H9 (cell line): ENCODE results near the gene ZNF638. TPM values are rescaled to one million over a fixed set of nuclear protein-coding genes. Genes with fewer than 3 reads are reported as not detected.

Source experiments
- DNase-seq: peaks from one replicate; pipeline ENCODE4 v3.0.0-alpha.2; 2017
- H2AFZ ChIP-seq: one replicate; pipeline ENCODE4 v1.6.1; 2013; ENCODE audit warnings: mild to moderate bottlenecking, low read length, control low read depth, moderate library complexity
- H2AK5ac ChIP-seq: 2 replicates; pipeline ENCODE4 v1.6.1; 2013; ENCODE audit warnings: low read length, control low read depth, mixed read lengths; ENCODE audit not compliant: insufficient read length
- H2BK120ac ChIP-seq: one replicate; pipeline ENCODE4 v1.6.1; 2013; ENCODE audit warnings: low read depth, mild to moderate bottlenecking, low read length, control low read depth, inconsistent platforms; ENCODE audit not compliant: poor library complexity, severe bottlenecking
- H2BK12ac ChIP-seq: 2 replicates; pipeline ENCODE4 v1.6.1; 2013; ENCODE audit warnings: low read length, control low read depth, mixed read lengths, low read depth; ENCODE audit not compliant: insufficient read length
- H2BK15ac ChIP-seq: 2 replicates; pipeline ENCODE4 v1.6.1; 2013; ENCODE audit warnings: low read depth, low read length, control low read depth
- H2BK20ac ChIP-seq: one replicate; pipeline ENCODE4 v1.6.1; 2013; ENCODE audit warnings: low read depth, mild to moderate bottlenecking, low read length, control low read depth, inconsistent platforms; ENCODE audit not compliant: poor library complexity, severe bottlenecking
- H2BK5ac ChIP-seq: 2 replicates; pipeline ENCODE4 v1.6.1; 2013; ENCODE audit warnings: low read length, control low read depth, mixed read lengths; ENCODE audit not compliant: insufficient read length
- H3K14ac ChIP-seq: 2 replicates; pipeline ENCODE4 v1.6.1; 2013; ENCODE audit warnings: low read length, control low read depth; ENCODE audit not compliant: insufficient read depth
- H3K18ac ChIP-seq: 2 replicates; pipeline ENCODE4 v1.6.1; 2013; ENCODE audit warnings: low read depth, mild to moderate bottlenecking, mixed read lengths, low read length, control low read depth; ENCODE audit not compliant: insufficient read length
- H3K23ac ChIP-seq: 2 replicates; pipeline ENCODE4 v1.6.1; 2013; ENCODE audit warnings: low read length, control low read depth, mixed read lengths, low read depth; ENCODE audit not compliant: insufficient read length
- H3K23me2 ChIP-seq: 2 replicates; pipeline ENCODE4 v1.6.1; 2013; ENCODE audit warnings: low read depth, mild to moderate bottlenecking, mixed read lengths, low read length, control low read depth; ENCODE audit not compliant: insufficient read length, poor library complexity, severe bottlenecking
- H3K27ac ChIP-seq: 2 replicates; pipeline ENCODE4 v1.5.1; 2013; ENCODE audit warnings: low read length, control low read depth, mixed read lengths, low read depth; ENCODE audit not compliant: insufficient read length
- H3K27me3 ChIP-seq: 2 replicates; pipeline ENCODE4 v1.6.1; 2013; ENCODE audit warnings: low read length, control low read depth, inconsistent platforms; ENCODE audit not compliant: insufficient read depth
- H3K4ac ChIP-seq: 2 replicates; pipeline ENCODE4 v1.6.1; 2013; ENCODE audit warnings: low read depth, mild to moderate bottlenecking, control low read depth, inconsistent platforms, low read length, moderate library complexity
- H3K4me1 ChIP-seq: 2 replicates; pipeline ENCODE4 v1.6.1; 2013; ENCODE audit warnings: low read length, control low read depth, inconsistent platforms; ENCODE audit not compliant: insufficient read depth
- H3K4me2 ChIP-seq: 2 replicates; pipeline ENCODE4 v1.6.1; 2013; ENCODE audit warnings: low read length, control low read depth, mixed read lengths; ENCODE audit not compliant: insufficient read length, insufficient read depth
- H3K56ac ChIP-seq: 2 replicates; pipeline ENCODE4 v1.6.1; 2013; ENCODE audit warnings: low read depth, mild to moderate bottlenecking, mixed read lengths, low read length, control low read depth; ENCODE audit not compliant: insufficient read length
- H3K79me1 ChIP-seq: 2 replicates; pipeline ENCODE4 v1.6.1; 2013; ENCODE audit warnings: low read depth, mild to moderate bottlenecking, moderate library complexity, low read length, control low read depth, inconsistent platforms; ENCODE audit not compliant: insufficient read depth, poor library complexity, severe bottlenecking
- H3K79me2 ChIP-seq: 2 replicates; pipeline ENCODE4 v1.6.1; 2013; ENCODE audit warnings: low read length, control low read depth, inconsistent platforms; ENCODE audit not compliant: insufficient read depth
- H3K9ac ChIP-seq: 2 replicates; pipeline ENCODE4 v1.6.1; 2013; ENCODE audit warnings: low read length, control low read depth, mixed read lengths; ENCODE audit not compliant: insufficient read length; ENCODE audit errors: extremely low read depth
- H3K9me3 ChIP-seq: one replicate; pipeline ENCODE4 v1.6.1; 2013; ENCODE audit warnings: low read depth, low read length, inconsistent platforms; ENCODE audit not compliant: control insufficient read depth
- H3T11ph ChIP-seq: one replicate; pipeline ENCODE4 v1.6.1; 2013; ENCODE audit warnings: mild to moderate bottlenecking, low read length, control low read depth, inconsistent platforms
- H4K20me1 ChIP-seq: one replicate; pipeline ENCODE4 v1.6.1; 2013; ENCODE audit not compliant: control insufficient read depth, insufficient read length, insufficient read depth
- H4K5ac ChIP-seq: 2 replicates; pipeline ENCODE4 v1.6.1; 2013; ENCODE audit warnings: low read depth, mild to moderate bottlenecking, mixed read lengths, low read length, control low read depth; ENCODE audit not compliant: insufficient read length
- H4K8ac ChIP-seq: replicated peaks from 2 replicates; pipeline ENCODE4 v1.6.1; 2013; ENCODE audit warnings: low read length, control low read depth, mixed read lengths, low read depth; ENCODE audit not compliant: insufficient read length
- H4K91ac ChIP-seq: 2 replicates; pipeline ENCODE4 v1.6.1; 2013; ENCODE audit warnings: low read depth, mild to moderate bottlenecking, moderate library complexity, mixed read lengths, low read length, control low read depth; ENCODE audit not compliant: insufficient read length
- H3K27ac Mint-ChIP-seq, 3 experiments: 2 replicates in 2 of 3; 3 replicates in 1 of 3; pipeline ENCODE4 v1.8.0; 2020 to 2021; ENCODE audit warnings: mixed read lengths in 3 of 3, mild to moderate bottlenecking in 1 of 3, moderate library complexity in 1 of 3
- H3K27me3 Mint-ChIP-seq: 2 replicates; pipeline ENCODE4 v1.8.0; 2021; ENCODE audit warnings: low read depth, mild to moderate bottlenecking, moderate library complexity, mixed read lengths
- H3K36me3 Mint-ChIP-seq, 3 experiments: 2 replicates in 2 of 3; 3 replicates in 1 of 3; pipeline ENCODE4 v1.8.0; 2020 to 2021; ENCODE audit warnings: low read depth in 3 of 3, mixed read lengths in 3 of 3; ENCODE audit not compliant: insufficient read depth in 1 of 3
- H3K4me1 Mint-ChIP-seq, 2 experiments: 2 replicates each; pipeline ENCODE4 v1.8.0; 2020; ENCODE audit warnings: mixed read lengths in 2 of 2
- H3K4me3 Mint-ChIP-seq, 2 experiments: 2 replicates in 1 of 2; 3 replicates in 1 of 2; pipeline ENCODE4 v1.8.0; 2020 to 2021; ENCODE audit warnings: mild to moderate bottlenecking in 2 of 2, mixed read lengths in 2 of 2, moderate library complexity in 1 of 2
- H3K9me3 Mint-ChIP-seq, 2 experiments: 2 replicates in 1 of 2; 3 replicates in 1 of 2; pipeline ENCODE4 v1.8.0; 2020; ENCODE audit warnings: mild to moderate bottlenecking in 2 of 2, mixed read lengths in 2 of 2, moderate library complexity in 1 of 2
- CTCF ChIP-seq: fragments of 200-600 bp; sonication (generic); conservative IDR thresholded peaks from 3 replicates; pipeline ENCODE4 v1.8.0; 2021; ENCODE audit warnings: antibody characterized with exemption, mild to moderate bottlenecking
- WGBS: extraction: QIAGEN DNeasy Blood & Tissue Kit; methylation state at CpG from one replicate; pipeline ENCODE4 v1.1.7; 2013; ENCODE audit warnings: missing lambda C conversion rate, low lambda C conversion rate, mixed read lengths; ENCODE audit not compliant: insufficient read length; ENCODE audit errors: extremely low coverage; 5-methylcytosine and 5-hydroxymethylcytosine counted together
- total RNA-seq: library from RNA; stranded (reverse); gene quantifications from 2 replicates; pipeline ENCODE4 v1.2.1, GENCODE V29; 2021

The ZNF638 gene
- total RNA-seq, 1 experiment from 2014 or later, result 146 TPM

DNA sequence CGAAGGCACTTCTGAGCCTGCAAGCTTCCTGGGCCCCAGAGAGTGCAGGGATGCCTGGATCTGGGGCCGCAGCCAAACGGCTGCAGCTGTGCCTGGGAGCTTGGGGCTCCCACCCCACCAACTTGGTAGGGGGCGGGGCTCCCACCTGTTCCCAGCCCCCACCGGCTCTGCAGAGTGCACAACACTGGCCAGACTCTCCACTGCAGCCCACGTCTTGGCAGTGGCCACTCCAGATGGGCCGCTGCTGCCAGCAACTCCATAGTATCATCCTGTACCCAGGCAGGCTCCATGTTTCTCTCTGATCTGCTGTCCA is 131.7 kb downstream of the ZNF638 start:
- Histone ChIP-seq H3K27me3 (peaks cover 65% of the 10 kb centered on the region), H2BK120ac (no peak overlapping the region)

More for the DNA sequence above, 131.7 kb downstream of the ZNF638 start:
- Histone ChIP-seq H3K23ac (no peak overlapping the region), H3K18ac (no peak overlapping the region), H3K14ac (no peak overlapping the region), H2BK5ac (no peak overlapping the region), H2BK15ac (no peak overlapping the region), H2BK12ac (no peak overlapping the region), H3K4me1 (no peaks in the 10 kb centered on the region; the same call in 1 of the 2 replicates), H4K20me1 (no peaks in the 10 kb centered on the region), H4K5ac (no peak overlapping the region), H3K9me3 (no peaks in the 10 kb centered on the region), H4K8ac (no peak overlapping the region), H4K91ac (no peak overlapping the region), H2AK5ac (no peak overlapping the region), H2AFZ (no peak overlapping the region), H3K23me2 (peaks cover 14% of the 10 kb centered on the region), H3K4me2 (no peak overlapping the region), H3K27ac (no peak overlapping the region), H2BK20ac (no peak overlapping the region), H3K56ac (no peak overlapping the region), H3T11ph (no peak overlapping the region), H3K4ac (no peak overlapping the region), H3K9ac (no peak overlapping the region), H3K79me1 (no peaks in the 10 kb centered on the region), H3K79me2 (no peaks in the 10 kb centered on the region)
- no CpG with 5 or more reads among the region's 7 CpGs for WGBS
- peak; percentile 23 for DNase-seq
- Mint-ChIP-seq H3K9me3 (no peaks in the 10 kb centered on the region), H3K4me1 (peaks cover 20 to 25% of the 10 kb centered on the region in 2 experiments), H3K27ac (no peak overlapping the region), H3K27me3 (peaks cover 39% of the 10 kb centered on the region), H3K36me3 (no peaks in the 10 kb centered on the region), H3K4me3 (no peak overlapping the region)
- TF ChIP-seq CTCF, result no peak
